Upper lobe of left lung (tissue), 6 donors: ENCODE measurements around the gene BRF1. TPM values are rescaled to one million over a fixed set of nuclear protein-coding genes. Genes with fewer than 3 reads are reported as not detected.
A peak's percentile ranks its signal among the peaks of the same experiment; 100 is the strongest.

Source experiments
- ATAC-seq, 2 donors: fragments of 200-7000 bp; cut with Tn5 transposase; one replicate each; pipeline ENCODE4 v1.9.1; 2022; ENCODE audit warnings: mild to moderate bottlenecking in 2 of 2, moderate library complexity in 2 of 2; ENCODE audit not compliant: low FRiP score in 2 of 2
- DNase-seq, 2 donors: peaks; one replicate each; pipeline ENCODE4 v3.0.0-alpha.2; 2019 to 2020
- H3K27ac ChIP-seq, 4 donors: fragments of 200-600 bp; sonication (generic); one replicate each; pipeline ENCODE4 v1.5.1; 2016 to 2019
- H3K27me3 ChIP-seq, 4 donors: fragments of 200-600 bp; sonication (generic); one replicate each; pipeline ENCODE4 v1.5.1; 2017 to 2019
- H3K36me3 ChIP-seq, 4 donors: fragments of 200-600 bp; sonication (generic); one replicate each; pipeline ENCODE4 v1.5.1; 2016 to 2019
- H3K4me1 ChIP-seq, 4 donors: fragments of 200-600 bp; sonication (generic); one replicate each; pipeline ENCODE4 v1.5.1; 2018 to 2019
- H3K4me3 ChIP-seq, 4 donors: fragments of 200-600 bp; sonication (generic); one replicate each; pipeline ENCODE4 v1.5.1; 2017 to 2019; ENCODE audit warnings: mild to moderate bottlenecking in 2 of 4, moderate library complexity in 1 of 4
- H3K9me3 ChIP-seq, 4 donors: fragments of 200-600 bp; sonication (generic); one replicate each; pipeline ENCODE4 v1.5.1; 2018 to 2019
- CTCF ChIP-seq, 6 experiments: fragments of 450-650 bp in 4 of 6; fragments of 200-600 bp in 2 of 6; sonication (generic) in 2 of 6; IDR thresholded peaks; one replicate each; pipeline ENCODE4 v1.5.1; 2016 to 2019; ENCODE audit warnings: antibody characterized with exemption in 6 of 6
- EP300 ChIP-seq, 4 donors: sonication (generic); formaldehyde crosslinking; IDR thresholded peaks; one replicate each; pipeline ENCODE4 v1.5.1; 2017; ENCODE audit warnings: antibody characterized with exemption in 4 of 4, control low read depth in 2 of 4
- POLR2A ChIP-seq, 4 donors: fragments of 450-650 bp; IDR thresholded peaks; one replicate each; pipeline ENCODE4 v1.5.1; 2016 to 2017; ENCODE audit warnings: antibody characterized with exemption in 4 of 4, mild to moderate bottlenecking in 2 of 4
- POLR2AphosphoS5 ChIP-seq, 2 donors: sonication (generic); formaldehyde crosslinking; IDR thresholded peaks; one replicate each; pipeline ENCODE4 v1.5.1; 2017; ENCODE audit warnings: antibody characterized with exemption in 2 of 2
- WGBS, 2 donors: methylation state at CpG; one replicate each; pipeline ENCODE4 v1.1.5; 2017 to 2018; 5-methylcytosine and 5-hydroxymethylcytosine counted together
- total RNA-seq, 6 donors: library from RNA; depleted of rRNA in 4 of 6; stranded (reverse); fragments of >200 nt in 4 of 6; gene quantifications; one replicate each; pipeline versions ENCODE4 v1.1.0 to v1.2.1, GENCODE V29; 2016 to 2021
- donor health status: DM: no; HTN: no; CAD: no; lungs with moderate emphysema.
- donor health status: DM: no; HTN: yes; CAD: no; lungs with severe emphysema.

The BRF1 gene
- total RNA-seq, 6 donors from 2014 or later, result 38.6 to 195 (median 52.7) TPM

GRCh38 chr14:105253329-105253682 lies 47.5 kb downstream of the BRF1 start:
- Histone ChIP-seq H3K27me3 (no peaks in the 10 kb centered on the region), H3K4me3 (no peak overlapping the region), H3K36me3 (peaks cover 2 to 45% (median 27%) of the 10 kb centered on the region in 4 donors), H3K27ac (no peak overlapping the region), H3K9me3 (no peaks in the 10 kb centered on the region), H3K4me1 (peaks cover 6 to 18% (median 13%) of the 10 kb centered on the region in 4 donors)
- 97% methylated on average over 9 of the region's 9 CpGs; no CpG with 5 or more reads in 1 of the 2 donors for WGBS, 2 donors
- TF ChIP-seq POLR2AphosphoS5 (IDR thresholded peaks at IDR 0.05) (no peak), CTCF (IDR thresholded peaks at IDR 0.05) (no peak), POLR2A (IDR thresholded peaks at IDR 0.05) (no peak), EP300 (IDR thresholded peaks at IDR 0.05) (no peak)
- DNase-seq, result peak in 1 of 2 donors; percentile 67
- ATAC-seq, result no peak

- Histone ChIP-seq H3K36me3 (peaks cover 2 to 45% (median 27%) of the 10 kb centered on the region in 4 donors), H3K4me3 (no peak overlapping the region), H3K27me3 (no peaks in the 10 kb centered on the region), H3K9me3 (no peaks in the 10 kb centered on the region), H3K27ac (no peak overlapping the region), H3K4me1 (peaks cover 10 to 22% (median 17%) of the 10 kb centered on the region in 4 donors)
- 92 to 93% methylated on average over 20 to 21 of the region's 21 CpGs for WGBS, 2 donors
- DNase-seq (peak in 1 of 2 donors; percentile 52), ATAC-seq (no peak)
- TF ChIP-seq EP300 (IDR thresholded peaks at IDR 0.05), result no peak
- TF ChIP-seq POLR2AphosphoS5 (IDR thresholded peaks at IDR 0.05), result no peak
- no peak for TF ChIP-seq CTCF (IDR thresholded peaks at IDR 0.05)
- TF ChIP-seq POLR2A (IDR thresholded peaks at IDR 0.05), result no peak
Measured at GRCh38 chr14:105252552-105253328, 48.1 kb downstream of the BRF1 start.

GRCh38 chr14:105251920-105252319 lies 48.9 kb downstream of the BRF1 start:
- H3K36me3 ChIP-seq, result peaks cover 2 to 45% (median 27%) of the 10 kb centered on the region in 4 donors
- H3K9me3 ChIP-seq, result no peaks in the 10 kb centered on the region
- ATAC-seq (no peak), DNase-seq (no peak)
- no peak overlapping the region for H3K4me3 ChIP-seq
- H3K27ac ChIP-seq, result no peak overlapping the region
- H3K27me3 ChIP-seq, result no peaks in the 10 kb centered on the region
- peaks cover 17 to 31% (median 22%) of the 10 kb centered on the region in 4 donors for H3K4me1 ChIP-seq
- 85 to 88% methylated on average over 2 to 6 of the region's 6 CpGs for WGBS, 2 donors
- TF ChIP-seq POLR2AphosphoS5 (IDR thresholded peaks at IDR 0.05) (no peak), EP300 (IDR thresholded peaks at IDR 0.05) (no peak), POLR2A (IDR thresholded peaks at IDR 0.05) (no peak), CTCF (IDR thresholded peaks at IDR 0.05) (no peak)

GRCh38 chr14:105250986-105251385 lies 49.8 kb downstream of the BRF1 start:
- Histone ChIP-seq H3K9me3 (no peaks in the 10 kb centered on the region), H3K36me3 (peaks cover 2 to 41% (median 27%) of the 10 kb centered on the region in 4 donors), H3K4me1 (peaks cover 17 to 31% (median 22%) of the 10 kb centered on the region in 4 donors), H3K27me3 (no peaks in the 10 kb centered on the region), H3K27ac (no peak overlapping the region), H3K4me3 (no peak overlapping the region)
- no peak for ATAC-seq
- TF ChIP-seq EP300 (IDR thresholded peaks at IDR 0.05), result no peak
- TF ChIP-seq CTCF (IDR thresholded peaks at IDR 0.05), result no peak
- TF ChIP-seq POLR2A (IDR thresholded peaks at IDR 0.05), result no peak
- TF ChIP-seq POLR2AphosphoS5 (IDR thresholded peaks at IDR 0.05), result no peak
- DNase-seq, result no peak
- WGBS, 2 donors, result 87 to 93% methylated on average over 2 to 4 of the region's 4 CpGs
